ENCODE results near the gene LCN2. TPM values are rescaled to one million over a fixed set of nuclear protein-coding genes. Genes with fewer than 3 reads are reported as not detected.

The LCN2 gene
- polyA plus RNA-seq, 1 donor, result 0.93 TPM

- no CpG with 5 or more reads among the region's 19 CpGs for WGBS (ENCODE audit: insufficient coverage, low lambda C conversion rate)
- H3K27me3 ChIP-seq (ENCODE audit: control insufficient read depth, insufficient read depth, low read length), result no peaks in the 10 kb centered on the region
- DNase-seq, result peak in 1 of 2 donors; percentile 51
- no peak overlapping the region for H3K27ac ChIP-seq (ENCODE audit: low read length)
- H3K9me3 ChIP-seq (ENCODE audit: control insufficient read depth, low read depth, low read length), result no peaks in the 10 kb centered on the region
- no peak overlapping the region for H3K4me3 ChIP-seq (ENCODE audit: low read length)
- peaks cover 34% of the 10 kb centered on the region for H3K4me1 ChIP-seq (ENCODE audit: control insufficient read depth, insufficient read depth, low read length)
- H3K36me3 ChIP-seq (ENCODE audit: control insufficient read depth, insufficient read depth, low read length), result no peaks in the 10 kb centered on the region
Observed at GRCh38 chr9:128150594-128151308, 1.5 kb downstream of the LCN2 start.

GRCh38 chr9:128151309-128152132, 2.3 kb downstream of the LCN2 start:
- Histone ChIP-seq H3K4me1 (ENCODE audit: control insufficient read depth, insufficient read depth, low read length) (peaks cover 28% of the 10 kb centered on the region), H3K9me3 (ENCODE audit: control insufficient read depth, low read depth, low read length) (no peaks in the 10 kb centered on the region), H3K27me3 (ENCODE audit: control insufficient read depth, insufficient read depth, low read length) (no peaks in the 10 kb centered on the region), H3K4me3 (ENCODE audit: low read length) (no peak overlapping the region), H3K36me3 (ENCODE audit: control insufficient read depth, insufficient read depth, low read length) (no peaks in the 10 kb centered on the region), H3K27ac (ENCODE audit: low read length) (no peak overlapping the region)
- no CpG with 5 or more reads among the region's 18 CpGs for WGBS (ENCODE audit: insufficient coverage, low lambda C conversion rate)
- DNase-seq, result no peak

- Histone ChIP-seq H3K4me1 (ENCODE audit: control insufficient read depth, insufficient read depth, low read length) (peaks cover 28% of the 10 kb centered on the region), H3K9me3 (ENCODE audit: control insufficient read depth, low read depth, low read length) (no peaks in the 10 kb centered on the region), H3K36me3 (ENCODE audit: control insufficient read depth, insufficient read depth, low read length) (no peaks in the 10 kb centered on the region), H3K4me3 (ENCODE audit: low read length) (no peak overlapping the region), H3K27ac (ENCODE audit: low read length) (no peak overlapping the region), H3K27me3 (ENCODE audit: control insufficient read depth, insufficient read depth, low read length) (no peaks in the 10 kb centered on the region)
- WGBS (ENCODE audit: insufficient coverage, low lambda C conversion rate), result no CpG with 5 or more reads among the region's 13 CpGs
- no peak for DNase-seq
Observed at GRCh38 chr9:128152133-128153059, 3.1 kb downstream of the LCN2 start.

- Histone ChIP-seq H3K4me3 (ENCODE audit: low read length) (no peak overlapping the region), H3K9me3 (ENCODE audit: control insufficient read depth, low read depth, low read length) (no peaks in the 10 kb centered on the region), H3K36me3 (ENCODE audit: control insufficient read depth, insufficient read depth, low read length) (no peaks in the 10 kb centered on the region), H3K27me3 (ENCODE audit: control insufficient read depth, insufficient read depth, low read length) (no peaks in the 10 kb centered on the region), H3K4me1 (ENCODE audit: control insufficient read depth, insufficient read depth, low read length) (peaks cover 25% of the 10 kb centered on the region), H3K27ac (ENCODE audit: low read length) (no peak overlapping the region)
- DNase-seq, result no peak
- no CpG with 5 or more reads among the region's 26 CpGs for WGBS (ENCODE audit: insufficient coverage, low lambda C conversion rate)
Observed at GRCh38 chr9:128153060-128153946, 4.0 kb downstream of the LCN2 start.

GRCh38 chr9:128153947-128154695, 4.9 kb downstream of the LCN2 start:
- H3K27me3 ChIP-seq (ENCODE audit: control insufficient read depth, insufficient read depth, low read length), result no peaks in the 10 kb centered on the region
- H3K9me3 ChIP-seq (ENCODE audit: control insufficient read depth, low read depth, low read length), result no peaks in the 10 kb centered on the region
- no peak for DNase-seq
- no peak overlapping the region for H3K27ac ChIP-seq (ENCODE audit: low read length)
- no CpG with 5 or more reads among the region's 13 CpGs for WGBS (ENCODE audit: insufficient coverage, low lambda C conversion rate)
- no peaks in the 10 kb centered on the region for H3K36me3 ChIP-seq (ENCODE audit: control insufficient read depth, insufficient read depth, low read length)
- peaks cover 17% of the 10 kb centered on the region for H3K4me1 ChIP-seq (ENCODE audit: control insufficient read depth, insufficient read depth, low read length)
- H3K4me3 ChIP-seq (ENCODE audit: low read length), result no peak overlapping the region

GRCh38 chr9:128155736-128156500, 6.7 kb downstream of the LCN2 start:
- 100% methylated on average over 1 of the region's 7 CpGs for WGBS (ENCODE audit: insufficient coverage, low lambda C conversion rate)
- H3K4me1 ChIP-seq (ENCODE audit: control insufficient read depth, insufficient read depth, low read length), result peaks cover 10% of the 10 kb centered on the region

GRCh38 chr9:128159522-128159783, 10.2 kb downstream of the LCN2 start:
- no peak for DNase-seq
- Histone ChIP-seq H3K4me1 (ENCODE audit: control insufficient read depth, insufficient read depth, low read length) (peaks cover 9% of the 10 kb centered on the region), H3K36me3 (ENCODE audit: control insufficient read depth, insufficient read depth, low read length) (peaks cover 25% of the 10 kb centered on the region), H3K4me3 (ENCODE audit: low read length) (peak overlapping the region; percentile 40), H3K27me3 (ENCODE audit: control insufficient read depth, insufficient read depth, low read length) (no peaks in the 10 kb centered on the region), H3K9me3 (ENCODE audit: control insufficient read depth, low read depth, low read length) (no peaks in the 10 kb centered on the region), H3K27ac (ENCODE audit: low read length) (peak overlapping the region; percentile 4)
- no CpG with 5 or more reads among the region's 11 CpGs for WGBS (ENCODE audit: insufficient coverage, low lambda C conversion rate)

More at GRCh38 chr9:128155736-128156500, 6.7 kb downstream of the LCN2 start:
- no peaks in the 10 kb centered on the region for H3K36me3 ChIP-seq (ENCODE audit: control insufficient read depth, insufficient read depth, low read length)
- no peak overlapping the region for H3K27ac ChIP-seq (ENCODE audit: low read length)
- H3K27me3 ChIP-seq (ENCODE audit: control insufficient read depth, insufficient read depth, low read length), result no peaks in the 10 kb centered on the region
- no peaks in the 10 kb centered on the region for H3K9me3 ChIP-seq (ENCODE audit: control insufficient read depth, low read depth, low read length)
- no peak overlapping the region for H3K4me3 ChIP-seq (ENCODE audit: low read length)
- DNase-seq, result no peak

GRCh38 chr9:128159784-128160602, 10.7 kb downstream of the LCN2 start, which contains the start of gene BBLN:
Gene BBLN (plus strand): TSS chr9:128160265. CDS start chr9:128160408, 143 bp downstream.
- Histone ChIP-seq H3K4me1 (ENCODE audit: control insufficient read depth, insufficient read depth, low read length) (peaks cover 9% of the 10 kb centered on the region), H3K27ac (ENCODE audit: low read length) (peak within 1 kb of the TSS; percentile 4), H3K27me3 (ENCODE audit: control insufficient read depth, insufficient read depth, low read length) (no peaks in the 10 kb centered on the region), H3K9me3 (ENCODE audit: control insufficient read depth, low read depth, low read length) (no peaks in the 10 kb centered on the region), H3K36me3 (ENCODE audit: control insufficient read depth, insufficient read depth, low read length) (peaks cover 28% of the 10 kb centered on the region), H3K4me3 (ENCODE audit: low read length) (peak within 1 kb of the TSS; percentile 70)
- peak; percentile 92 to 93 for DNase-seq
- WGBS (ENCODE audit: insufficient coverage, low lambda C conversion rate), result no CpG with 5 or more reads among the region's 77 CpGs
